Pancreas (tissue), 10 donors: ENCODE measurements around the gene SUGP1. TPM values are rescaled to one million over a fixed set of nuclear protein-coding genes. Genes with fewer than 3 reads are reported as not detected.

Experiments
- ATAC-seq, 4 donors: fragments of 200-7000 bp; cut with Tn5 transposase; one replicate each; pipeline versions ENCODE4 v1.8.0 to v1.9.1; 2020; ENCODE audit warnings: mild to moderate bottlenecking in 4 of 4, moderate library complexity in 4 of 4
- DNase-seq, 6 donors: peaks; one replicate each; pipeline ENCODE4 v3.0.0-alpha.2; 2020
- FAIRE-seq: peaks from 2 replicates; lab custom pipeline; 2012; peaks lifted over from hg19 to GRCh38; lab: Jason Lieb, UNC
- H3K27ac ChIP-seq, 4 donors: fragments of 200-600 bp; sonication (generic); 1 replicate in 3 of 4; 2 replicates in 1 of 4; pipeline versions ENCODE4 v1.5.0 to v1.8.0; 2020
- H3K27me3 ChIP-seq, 4 donors: fragments of 200-600 bp; one replicate each; pipeline ENCODE4 v1.8.0; 2021
- H3K36me3 ChIP-seq, 3 donors: fragments of 200-600 bp; sonication (generic) in 1 of 3; one replicate each; pipeline versions ENCODE4 v1.5.0 to v1.8.0; 2020 to 2021
- H3K4me1 ChIP-seq, 3 donors: fragments of 200-600 bp; one replicate each; pipeline ENCODE4 v1.8.0; 2021
- H3K4me3 ChIP-seq, 4 donors: fragments of 200-600 bp; sonication (generic) in 2 of 4; one replicate each; pipeline versions ENCODE4 v1.5.0 to v1.8.0; 2020 to 2021
- H3K9me3 ChIP-seq, 4 donors: fragments of 200-600 bp; one replicate each; pipeline ENCODE4 v1.8.0; 2021
- WGBS, 2 donors: extraction: QIAGEN DNeasy Blood & Tissue Kit; methylation state at CpG; one replicate each; pipeline ENCODE4 v1.1.7; 2013; 5-methylcytosine and 5-hydroxymethylcytosine counted together
- intact Hi-C, 3 donors: fragments of 100-400 bp; cut with DNase I; formaldehyde crosslinking; loops; one replicate each; pipeline versions ENCODE4 v1.11.1 to v1.14.2; 2022
- polyA plus RNA-seq, 2 donors: library from polyadenylated mRNA; stranded (reverse); fragments of 200-250 nt; gene quantifications; one replicate each; pipeline ENCODE4 v1.2.3, GENCODE V29; 2013
- total RNA-seq, 6 donors: library from RNA; stranded (reverse); fragmentation: NEBNext Ultra II Directional in 4 of 6; extraction: Animal tissue kit (Norgen Biotek cat#: 25700) in 4 of 6; gene quantifications; one replicate each; pipeline versions ENCODE4 v1.2.1 to v1.2.4, GENCODE V29; 2021 to 2023
- TF ChIP-seq, protein P1 (sequence below), 4 donors: fragments of 200-600 bp; sonication (generic) in 3 of 4; IDR thresholded peaks; one replicate each; pipeline versions ENCODE4 v1.5.0 to v1.8.0; 2021; ENCODE audit warnings: antibody characterized with exemption in 4 of 4
- donor health status: healthy with polysubstance abuse.
- donor health status: DM: no; HTN: no; CAD: no; lungs with moderate emphysema.
- donor health status: DM: no; HTN: no; CAD: no.
- donor health status: control.
- donor health status: control.
- donor health status: Bipolar disorder and iron deficiency.
- donor health status: DM: yes; HTN: yes; CAD: no.
- donor health status: DM: no; HTN: no; CAD: no.
- donor health status: DM: no; HTN: no; CAD: no.
- donor health status: DM: yes; HTN: yes; CAD: no.

The SUGP1 gene
- total and polyA plus RNA-seq, 8 donors: 14.6 to 50.3 (median 21.4) TPM

DNA sequence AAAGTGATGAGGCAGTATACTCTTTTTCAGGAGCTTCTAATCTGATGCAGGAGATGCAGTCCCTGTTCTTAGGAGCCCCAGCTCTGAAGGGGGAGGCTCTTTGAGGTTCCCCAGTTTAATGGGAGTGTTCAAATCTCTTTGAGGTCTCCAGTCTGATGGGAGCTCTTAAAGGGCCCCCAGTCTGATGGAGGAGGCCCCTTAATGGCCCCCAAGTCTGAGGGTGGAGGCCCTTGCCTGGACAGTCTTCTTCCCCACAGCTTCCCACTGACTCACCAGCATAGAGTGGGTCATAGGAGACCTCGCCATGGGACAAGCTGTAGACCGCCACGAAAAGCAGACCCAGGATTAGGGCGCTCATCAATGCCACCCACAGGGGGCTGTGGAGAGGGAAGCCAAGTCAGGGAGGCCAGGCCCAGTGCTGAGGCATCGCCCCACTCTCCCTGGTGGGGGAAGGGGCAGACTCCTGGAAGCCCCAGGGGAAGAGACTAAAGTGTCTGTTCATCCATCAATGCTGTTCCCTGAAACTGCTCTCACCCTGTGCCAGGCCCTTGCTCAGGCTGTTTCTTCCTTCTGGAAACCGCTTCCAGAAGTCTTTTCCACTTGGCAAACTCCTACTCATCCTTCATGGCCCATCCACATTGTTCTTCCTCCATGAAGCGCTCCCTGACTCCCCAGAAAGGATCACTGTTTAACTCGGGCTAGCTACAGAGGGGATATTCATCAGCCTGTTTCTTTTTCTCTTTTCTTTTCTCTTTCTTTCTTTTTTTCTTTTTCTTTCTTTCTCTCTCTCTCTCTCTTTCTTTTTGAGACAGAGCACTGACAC, 49.3 kb downstream of the SUGP1 start:
- no peaks in the 10 kb centered on the region for H3K36me3 ChIP-seq
- DNase-seq (no peak), ATAC-seq (no peak), FAIRE-seq (no peak)
- intact Hi-C loops: no loop called here
- no peaks in the 10 kb centered on the region for H3K9me3 ChIP-seq
- H3K27me3 ChIP-seq: no peaks in the 10 kb centered on the region
- no peak overlapping the region for H3K4me3 ChIP-seq
- TF ChIP-seq, protein P1, sequence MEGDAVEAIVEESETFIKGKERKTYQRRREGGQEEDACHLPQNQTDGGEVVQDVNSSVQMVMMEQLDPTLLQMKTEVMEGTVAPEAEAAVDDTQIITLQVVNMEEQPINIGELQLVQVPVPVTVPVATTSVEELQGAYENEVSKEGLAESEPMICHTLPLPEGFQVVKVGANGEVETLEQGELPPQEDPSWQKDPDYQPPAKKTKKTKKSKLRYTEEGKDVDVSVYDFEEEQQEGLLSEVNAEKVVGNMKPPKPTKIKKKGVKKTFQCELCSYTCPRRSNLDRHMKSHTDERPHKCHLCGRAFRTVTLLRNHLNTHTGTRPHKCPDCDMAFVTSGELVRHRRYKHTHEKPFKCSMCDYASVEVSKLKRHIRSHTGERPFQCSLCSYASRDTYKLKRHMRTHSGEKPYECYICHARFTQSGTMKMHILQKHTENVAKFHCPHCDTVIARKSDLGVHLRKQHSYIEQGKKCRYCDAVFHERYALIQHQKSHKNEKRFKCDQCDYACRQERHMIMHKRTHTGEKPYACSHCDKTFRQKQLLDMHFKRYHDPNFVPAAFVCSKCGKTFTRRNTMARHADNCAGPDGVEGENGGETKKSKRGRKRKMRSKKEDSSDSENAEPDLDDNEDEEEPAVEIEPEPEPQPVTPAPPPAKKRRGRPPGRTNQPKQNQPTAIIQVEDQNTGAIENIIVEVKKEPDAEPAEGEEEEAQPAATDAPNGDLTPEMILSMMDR (IDR thresholded peaks at IDR 0.05): no peak
- H3K27ac ChIP-seq: no peak overlapping the region
- H3K4me1 ChIP-seq: no peaks in the 10 kb centered on the region
- 85 to 94% methylated on average over 8 of the region's 8 CpGs for WGBS, 2 donors

DNA sequence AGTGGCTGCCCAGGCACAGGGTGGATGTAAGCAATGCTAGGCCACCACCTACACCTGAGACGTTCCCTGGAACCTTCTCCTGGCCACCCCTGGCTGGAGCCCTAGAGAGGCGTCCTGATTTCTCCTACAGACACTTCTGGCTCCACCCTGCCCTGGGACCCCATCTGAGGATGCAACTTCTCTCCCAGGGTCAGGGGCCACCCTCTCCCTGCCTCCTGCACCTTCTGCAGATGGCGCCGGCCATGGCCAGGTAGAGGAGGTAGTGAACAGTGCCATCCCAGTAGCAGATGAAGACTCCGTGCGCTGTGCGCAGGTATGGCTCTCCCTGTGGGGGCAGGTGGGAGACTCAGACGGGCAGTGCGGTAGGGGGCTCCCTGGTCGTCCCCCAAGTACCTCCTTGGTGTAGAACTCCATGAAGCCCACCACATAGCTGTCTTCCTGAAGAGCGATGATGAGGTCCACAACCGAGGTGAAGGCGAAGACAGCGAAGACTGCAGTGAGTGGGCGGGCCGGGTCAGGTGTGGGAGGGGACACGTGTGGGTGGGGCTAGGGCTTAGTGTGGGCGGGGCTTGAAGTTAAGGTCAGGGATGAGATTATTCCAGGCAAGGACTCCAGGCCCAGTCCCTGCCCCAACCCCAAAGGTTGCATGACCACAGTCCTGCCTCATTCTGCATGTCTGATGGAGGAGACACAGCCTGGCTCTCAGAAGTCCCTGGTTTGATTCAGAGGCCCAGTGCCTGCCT, 50.2 kb downstream of the SUGP1 start:
- Histone ChIP-seq H3K27ac (no peak overlapping the region), H3K4me3 (no peak overlapping the region), H3K27me3 (no peaks in the 10 kb centered on the region), H3K4me1 (no peaks in the 10 kb centered on the region), H3K36me3 (no peaks in the 10 kb centered on the region), H3K9me3 (no peaks in the 10 kb centered on the region)
- FAIRE-seq (no peak), ATAC-seq (no peak), DNase-seq (no peak)
- intact Hi-C loops: no loop called here
- WGBS, 2 donors: 73 to 77% methylated on average over 18 of the region's 18 CpGs
- TF ChIP-seq, protein P1 (IDR thresholded peaks at IDR 0.05): no peak

DNA sequence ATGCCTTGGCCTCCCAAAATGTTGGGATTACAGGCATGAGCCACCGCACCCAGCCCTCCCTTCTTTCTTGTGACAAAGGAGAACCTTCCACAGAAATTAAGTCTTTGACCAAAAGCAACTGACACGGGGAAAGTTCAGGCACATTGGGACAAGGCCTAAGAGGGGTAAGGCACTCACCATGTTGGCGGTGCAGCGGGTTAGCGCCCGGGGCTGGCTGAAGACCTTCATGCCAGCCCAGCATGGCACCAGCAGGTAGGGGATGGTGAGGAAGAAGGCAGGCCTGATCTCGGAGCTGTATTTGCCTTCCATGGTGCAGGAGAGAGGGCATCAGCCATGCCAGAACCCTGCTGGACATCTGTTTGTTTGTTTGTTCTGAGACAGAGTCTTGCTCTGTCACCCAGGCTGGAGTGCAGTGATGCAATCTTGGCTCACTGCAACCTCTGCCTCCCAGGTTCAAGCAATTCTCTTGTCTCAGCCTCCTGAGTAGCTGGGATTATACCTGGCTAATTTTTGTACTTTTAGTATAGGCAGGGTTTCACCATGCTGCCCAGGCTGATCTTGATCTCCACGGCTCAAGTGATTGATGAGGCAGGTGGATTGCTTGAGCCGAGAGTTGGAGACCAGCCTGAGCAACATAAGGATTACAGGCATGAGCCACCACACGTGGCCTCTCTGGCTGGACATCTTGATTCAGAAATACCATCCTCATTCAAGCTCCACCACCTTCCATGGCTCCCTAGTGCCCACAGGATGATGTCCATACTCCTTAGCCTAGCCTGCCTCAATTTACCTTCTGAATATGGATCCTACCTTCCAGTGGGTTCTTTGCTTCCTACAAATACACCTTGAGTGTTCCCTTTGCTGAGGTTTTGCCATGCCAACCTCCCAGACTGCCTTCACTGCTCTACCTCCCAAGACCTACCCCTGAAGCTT, 51.6 kb downstream of the SUGP1 start:
- WGBS, 2 donors: 69 to 70% methylated on average over 10 of the region's 10 CpGs
- no peak for ATAC-seq
- FAIRE-seq: no peak
- H3K27me3 ChIP-seq: no peaks in the 10 kb centered on the region
- no peak overlapping the region for H3K27ac ChIP-seq
- H3K36me3 ChIP-seq: no peaks in the 10 kb centered on the region
- no peaks in the 10 kb centered on the region for H3K4me1 ChIP-seq
- DNase-seq: no peak
- H3K9me3 ChIP-seq: no peaks in the 10 kb centered on the region
- no peak overlapping the region for H3K4me3 ChIP-seq
- intact Hi-C loops: no loop called here
- TF ChIP-seq, protein P1 (IDR thresholded peaks at IDR 0.05): no peak

DNA sequence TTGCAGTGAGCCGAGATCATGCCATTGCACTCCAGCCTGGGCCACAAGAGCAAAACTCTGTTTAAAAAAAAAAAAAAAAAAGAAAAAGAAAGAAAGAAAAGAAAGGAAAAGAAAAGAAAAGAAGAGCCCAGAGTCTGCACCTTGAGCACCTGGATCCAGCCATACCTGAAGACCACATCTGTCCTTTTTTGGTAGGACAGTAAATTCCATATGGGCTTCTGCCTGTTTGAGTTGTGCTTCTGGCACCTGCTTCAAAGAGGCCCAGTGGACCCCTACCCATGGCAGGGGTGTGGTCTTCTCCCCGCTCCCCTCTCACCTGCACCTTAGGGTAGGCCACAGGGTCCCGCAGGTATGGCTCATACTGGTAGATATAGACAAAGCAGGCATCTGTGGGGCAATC, 53.0 kb downstream of the SUGP1 start:
- no peak for DNase-seq
- 97 to 98% methylated on average over 3 of the region's 3 CpGs for WGBS, 2 donors

More for the DNA sequence above, 53.0 kb downstream of the SUGP1 start:
- no peaks in the 10 kb centered on the region for H3K36me3 ChIP-seq
- no peak overlapping the region for H3K4me3 ChIP-seq
- no peaks in the 10 kb centered on the region for H3K27me3 ChIP-seq
- no peak for FAIRE-seq
- TF ChIP-seq, protein P1 (IDR thresholded peaks at IDR 0.05): no peak
- intact Hi-C loops: no loop called here
- no peaks in the 10 kb centered on the region for H3K9me3 ChIP-seq
- no peak overlapping the region for H3K27ac ChIP-seq
- no peaks in the 10 kb centered on the region for H3K4me1 ChIP-seq
- ATAC-seq: no peak
